ENCODE data around the gene PIGK.

GRCh38 chr1:77170687-77171086 is 48.5 kb downstream of the PIGK start:
- no peak for TF ChIP-seq POLR2A (IDR thresholded peaks at IDR 0.05)
- no peak for TF ChIP-seq CTCF (IDR thresholded peaks at IDR 0.05)
